Measurements from ENCODE around the gene KITLG. TPM values are rescaled to one million over a fixed set of nuclear protein-coding genes. Genes with fewer than 3 reads are reported as not detected.

KITLG gene
- polyA plus RNA-seq, 1 of the 3 experiments (the other 2 are of a cell fraction) = 8.9 TPM

GRCh38 chr12:88590851-88591250, 10.6 kb upstream of the KITLG start:
- ChIA-PET POLR2A (no interaction called here), CTCF (interaction anchor here (1.6 to 2.1 kb wide), 3 partner anchors 10 to 426 kb away, joined by 4 to 6 read pairs (median 5); partner anchors contain the start of gene KITLG)
- no peaks in the 10 kb centered on the region; the same call in 1 of the 2 replicates for H3K9me3 ChIP-seq
- H3K36me3 ChIP-seq (replicated peaks in 1 of 2; ENCODE audit: control insufficient read depth in 1 of 2, insufficient read depth in 2 of 2, low read length in 1 of 2) = no peaks in the 10 kb centered on the region
- no peaks in the 10 kb centered on the region for H4K20me1 ChIP-seq (ENCODE audit: insufficient read depth)
- no peak overlapping the region for H3K4me2 ChIP-seq
- 100% methylated on average over 1 of the region's 1 CpG for WGBS (ENCODE audit: low lambda C conversion rate)
- DNase-seq = no peak
- H3K27me3 ChIP-seq (ENCODE audit: insufficient read depth) = no peaks in the 10 kb centered on the region
- no peak overlapping the region for H2AFZ ChIP-seq (ENCODE audit: low read depth)
- no peaks in the 10 kb centered on the region for H3K79me2 ChIP-seq (ENCODE audit: insufficient read depth)
- H3K9me2 ChIP-seq = no peaks in the 10 kb centered on the region
- H3K4me3 ChIP-seq (ENCODE audit: low read depth in 2 of 2, low read length in 1 of 2) = no peak overlapping the region
- peaks cover 7% of the 10 kb centered on the region for H3F3A ChIP-seq (replicated peaks; ENCODE audit: insufficient read depth)
- no peak overlapping the region for H3K9ac ChIP-seq
- no peaks in the 10 kb centered on the region for H3K4me1 ChIP-seq (ENCODE audit: control insufficient read depth in 1 of 2, insufficient read depth in 2 of 2, low read depth in 1 of 2, low read length in 1 of 2)
- no peak for TF ChIP-seq RCOR1 (IDR thresholded peaks at IDR 0.05; ENCODE audit: low read length)
- TF ChIP-seq EP300 (IDR thresholded peaks at IDR 0.05; ENCODE audit: borderline replicate concordance in 1 of 2, low read depth in 1 of 2, low read length in 1 of 2) = no peak
- no peak for TF ChIP-seq SIN3A (IDR thresholded peaks at IDR 0.05; ENCODE audit: borderline replicate concordance, low read depth, low read length)
- TF ChIP-seq GABPA (IDR thresholded peaks at IDR 0.05; ENCODE audit: low read depth) = no peak
- TF ChIP-seq RFX5 (IDR thresholded peaks at IDR 0.05; ENCODE audit: low read length) = no peak
- TF ChIP-seq GATA2 (CRISPR knock-in tag; IDR thresholded peaks at IDR 0.05) = no peak
- TF ChIP-seq MXI1 (IDR thresholded peaks at IDR 0.05; ENCODE audit: low read depth, low read length) = no peak
- TF ChIP-seq FOXJ3 (CRISPR knock-in tag; IDR thresholded peaks at IDR 0.05) = no peak
- H3K27ac ChIP-seq (ENCODE audit: low read depth in 2 of 2, low read length in 1 of 2) = no peak overlapping the region

GRCh38 chr12:88585077-88585476, 4.8 kb upstream of the KITLG start:
- ChIA-PET POLR2A (no interaction called here), CTCF (interaction anchor here (0.6 kb wide), 1 partner anchor 40 kb away, joined by 3 read pairs; no protein-coding TSS in a partner anchor)
- DNase-seq = no peak
- H3K4me2 ChIP-seq = no peak overlapping the region
- no peaks in the 10 kb centered on the region for H3K9me2 ChIP-seq
- no peak overlapping the region for H2AFZ ChIP-seq (ENCODE audit: low read depth)
- no peaks in the 10 kb centered on the region for H3K27me3 ChIP-seq (ENCODE audit: insufficient read depth)
- peaks cover 8% of the 10 kb centered on the region; the same call in 1 of the 2 replicates for H3K79me2 ChIP-seq (ENCODE audit: insufficient read depth)
- H3F3A ChIP-seq (replicated peaks; ENCODE audit: insufficient read depth) = no peaks in the 10 kb centered on the region
- H3K36me3 ChIP-seq (replicated peaks in 1 of 2; ENCODE audit: control insufficient read depth in 1 of 2, insufficient read depth in 2 of 2, low read length in 1 of 2) = no peaks in the 10 kb centered on the region
- no peak overlapping the region for H3K9ac ChIP-seq
- WGBS (ENCODE audit: low lambda C conversion rate) = 89% methylated on average over 2 of the region's 2 CpGs
- H3K27ac ChIP-seq (ENCODE audit: low read depth in 2 of 2, low read length in 1 of 2) = no peak overlapping the region
- H3K4me3 ChIP-seq (ENCODE audit: low read depth in 2 of 2, low read length in 1 of 2) = no peak overlapping the region
- H3K9me3 ChIP-seq = no peaks in the 10 kb centered on the region; the same call in 1 of the 2 replicates
- H4K20me1 ChIP-seq (ENCODE audit: insufficient read depth) = no peaks in the 10 kb centered on the region
- H3K4me1 ChIP-seq (ENCODE audit: control insufficient read depth in 1 of 2, insufficient read depth in 2 of 2, low read depth in 1 of 2, low read length in 1 of 2) = peaks cover 0 to 3% of the 10 kb centered on the region in 2 experiments; a peak in 2 of 4 replicates
- TF ChIP-seq USF1 (IDR thresholded peaks at IDR 0.05; ENCODE audit: borderline replicate concordance, low read depth) (no peak), MAX (IDR thresholded peaks at IDR 0.05; ENCODE audit: low read depth) (no peak), RFX5 (IDR thresholded peaks at IDR 0.05; ENCODE audit: low read length) (no peak), GABPA (IDR thresholded peaks at IDR 0.05; ENCODE audit: low read depth) (no peak), TCF12 (IDR thresholded peaks at IDR 0.05) (no peak), CTCF (IDR thresholded peaks at IDR 0.05) (no peak), NFIC (IDR thresholded peaks at IDR 0.05; ENCODE audit: borderline replicate concordance) (no peak), JUND (IDR thresholded peaks at IDR 0.05) (no peak), PBX3 (IDR thresholded peaks at IDR 0.05) (no peak), IRF3 (IDR thresholded peaks at IDR 0.05; ENCODE audit: low read depth, low read length) (no peak), REST (IDR thresholded peaks at IDR 0.05; ENCODE audit: low read depth, low read length) (no peak), TEAD4 (IDR thresholded peaks at IDR 0.05; ENCODE audit: borderline replicate concordance, insufficient read depth) (no peak), YY1 (IDR thresholded peaks at IDR 0.05; ENCODE audit: low read depth) (no peak), MEF2A (IDR thresholded peaks at IDR 0.05; ENCODE audit: borderline replicate concordance, low read depth) (no peak)

Measured in SK-N-SH (cell line).